ENCODE results near the gene SPTSSA.
"Not testable (repeated sequence)": the region's sequence is repeated elsewhere in the genome, so short reads cannot be mapped to it uniquely, and the experiment has no call there.

The SPTSSA gene

GRCh38 chr14:34462132-34462893, at the start of gene SPTSSA:
Gene SPTSSA (minus strand): TSS chr14:34462240. CDS start chr14:34462207, 33 bp downstream.
- DNase-seq, result peak; percentile 93

GRCh38 chr14:34507884-34508283, 45.8 kb upstream of the SPTSSA start:
- DNase-seq, result no peak

- DNase-seq, result no peak
These were observed 45.4 kb upstream of the SPTSSA start for GRCh38 chr14:34507459-34507858.

GRCh38 chr14:34505124-34505491, 43.1 kb upstream of the SPTSSA start:
- not testable (repeated sequence) for DNase-seq

GRCh38 chr14:34504027-34504426, 42.0 kb upstream of the SPTSSA start:
- DNase-seq, result not testable (repeated sequence)

GRCh38 chr14:34502545-34503225, 40.6 kb upstream of the SPTSSA start:
- peak; percentile 66 for DNase-seq

GRCh38 chr14:34502001-34502400, 40.0 kb upstream of the SPTSSA start:
- peak; percentile 37 for DNase-seq

GRCh38 chr14:34501004-34501580, 39.1 kb upstream of the SPTSSA start:
- no peak for DNase-seq

GRCh38 chr14:34498684-34499412, 36.8 kb upstream of the SPTSSA start:
- DNase-seq, result no peak

- DNase-seq, result peak; percentile 98
These were observed 34.9 kb upstream of the SPTSSA start for GRCh38 chr14:34496679-34497513.

GRCh38 chr14:34496007-34496678, 34.1 kb upstream of the SPTSSA start:
- DNase-seq, result no peak

GRCh38 chr14:34489324-34489723, 27.3 kb upstream of the SPTSSA start:
- DNase-seq, result no peak

- no peak for DNase-seq
These were observed 26.5 kb upstream of the SPTSSA start for GRCh38 chr14:34488528-34488927.

- DNase-seq, result no peak
These were observed 22.7 kb upstream of the SPTSSA start for GRCh38 chr14:34484726-34485125.

- DNase-seq, result no peak
These were observed 20.4 kb upstream of the SPTSSA start for GRCh38 chr14:34482463-34482862.

- DNase-seq, result no peak
These were observed 17.7 kb upstream of the SPTSSA start for GRCh38 chr14:34479694-34480093.

- no peak for DNase-seq
These were observed 16.2 kb upstream of the SPTSSA start for GRCh38 chr14:34478261-34478660.

GRCh38 chr14:34476036-34476435, 14.0 kb upstream of the SPTSSA start:
- not testable (repeated sequence) for DNase-seq

- no peak for DNase-seq
These were observed 13.1 kb upstream of the SPTSSA start for GRCh38 chr14:34475163-34475562.

GRCh38 chr14:34474187-34474679, 12.2 kb upstream of the SPTSSA start:
- no peak for DNase-seq

- no peak for DNase-seq
These were observed 10.8 kb upstream of the SPTSSA start for GRCh38 chr14:34472706-34473279.

Data from fibroblast of skin of right biceps (primary cell).